Endodermal cell (in vitro differentiated cells): Measurements from ENCODE around the gene MOB4. TPM values are rescaled to one million over a fixed set of nuclear protein-coding genes. Genes with fewer than 3 reads are reported as not detected.

Experiments
- DNase-seq: peaks from one replicate; pipeline ENCODE4 v3.0.0-alpha.2; 2017
- H3K27ac ChIP-seq: 2 replicates; pipeline ENCODE4 v1.5.1; 2013; ENCODE audit warnings: mild to moderate bottlenecking, low read depth, low read length, moderate library complexity
- H3K27me3 ChIP-seq: 2 replicates; pipeline ENCODE4 v1.6.1; 2013; ENCODE audit warnings: mild to moderate bottlenecking, low read length, moderate library complexity; ENCODE audit not compliant: insufficient read depth, control insufficient read depth, poor library complexity, severe bottlenecking
- H3K36me3 ChIP-seq: 2 replicates; pipeline ENCODE4 v1.7.0; 2013; ENCODE audit warnings: mild to moderate bottlenecking, low read length, moderate library complexity; ENCODE audit not compliant: control insufficient read depth, insufficient read depth
- H3K4me1 ChIP-seq: one replicate; pipeline ENCODE4 v1.7.0; 2013; ENCODE audit warnings: low read length; ENCODE audit not compliant: control insufficient read depth, insufficient read depth
- H3K4me3 ChIP-seq: 2 replicates; pipeline ENCODE4 v1.5.1; 2013; ENCODE audit warnings: mild to moderate bottlenecking, low read length, moderate library complexity
- H3K9ac ChIP-seq: 2 replicates; pipeline ENCODE4 v1.6.1; 2013; ENCODE audit warnings: mild to moderate bottlenecking, low read length, moderate library complexity; ENCODE audit not compliant: poor library complexity, severe bottlenecking; ENCODE audit errors: extremely low read depth
- H3K9me3 ChIP-seq: 2 replicates; pipeline ENCODE4 v1.6.1; 2013; ENCODE audit warnings: mild to moderate bottlenecking, low read length, moderate library complexity; ENCODE audit not compliant: control insufficient read depth
- H3K27ac Mint-ChIP-seq: 2 replicates; pipeline ENCODE4 v1.8.0; 2020; ENCODE audit warnings: mixed read lengths
- H3K27me3 Mint-ChIP-seq: 2 replicates; pipeline ENCODE4 v1.8.0; 2021; ENCODE audit warnings: mild to moderate bottlenecking, mixed read lengths; ENCODE audit not compliant: insufficient read depth
- H3K36me3 Mint-ChIP-seq: 2 replicates; pipeline ENCODE4 v1.8.0; 2020; ENCODE audit warnings: low read depth, mixed read lengths
- H3K4me1 Mint-ChIP-seq: 2 replicates; pipeline ENCODE4 v1.8.0; 2020; ENCODE audit warnings: mixed read lengths
- H3K4me3 Mint-ChIP-seq: 2 replicates; pipeline ENCODE4 v1.8.0; 2020; ENCODE audit warnings: mild to moderate bottlenecking, moderate library complexity, mixed read lengths
- H3K9me3 Mint-ChIP-seq: 2 replicates; pipeline ENCODE4 v1.8.0; 2020; ENCODE audit warnings: mild to moderate bottlenecking, mixed read lengths
- CTCF ChIP-seq: fragments of 200-600 bp; sonication (generic); conservative IDR thresholded peaks from 2 replicates; pipeline ENCODE4 v1.5.0; 2021; ENCODE audit warnings: antibody characterized with exemption, mild to moderate bottlenecking
- WGBS, 2 experiments: methylation state at CpG; one replicate each; pipeline versions ENCODE4 v1.1.5 to v1.1.7; 2013; ENCODE audit warnings: missing lambda C conversion rate in 2 of 2, mixed read lengths in 1 of 2; ENCODE audit not compliant: insufficient coverage in 1 of 2, insufficient read length in 1 of 2; 5-methylcytosine and 5-hydroxymethylcytosine counted together
- total RNA-seq, 2 donors: library from RNA; stranded (reverse); fragmentation: NEBNext Ultra II Directional in 1 of 2; extraction: Animal tissue kit (Norgen Biotek cat#: 25700) in 1 of 2; gene quantifications; 2 replicates in 1 of 2; 3 replicates in 1 of 2; pipeline ENCODE4 v1.2.1, GENCODE V29; 2021

MOB4 gene
- total RNA-seq, 2 donors from 2014 or later = 37.0 to 42.5 TPM

DNA sequence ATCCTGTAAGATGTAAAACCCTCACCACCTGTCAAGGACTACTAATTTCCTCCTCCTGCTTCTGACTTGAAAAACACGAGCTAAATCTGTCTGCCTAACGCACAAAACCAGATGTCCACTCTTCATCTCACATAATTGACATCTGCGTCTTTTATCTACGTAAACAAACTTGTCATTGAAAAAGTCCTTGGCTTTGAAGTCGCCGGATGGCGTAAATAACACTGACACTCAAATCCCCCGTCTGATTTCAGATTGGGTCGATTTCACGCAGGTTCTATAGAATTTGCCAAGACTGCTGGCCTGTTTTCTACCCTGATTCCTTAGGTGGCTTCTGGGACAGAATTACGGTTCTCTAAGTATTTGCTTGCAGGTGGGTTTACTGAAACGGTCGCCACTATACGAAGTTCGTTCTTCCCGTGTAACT, 539 bp upstream of the MOB4 start:
- Histone ChIP-seq H3K9ac (peak overlapping the region; percentile 50), H3K4me1 (no peaks in the 10 kb centered on the region), H3K9me3 (no peaks in the 10 kb centered on the region), H3K36me3 (peaks cover 9% of the 10 kb centered on the region), H3K27me3 (no peaks in the 10 kb centered on the region), H3K27ac (peak overlapping the region; percentile 67), H3K4me3 (peak overlapping the region; percentile 93)
- H3K4me3 Mint-ChIP-seq = peak overlapping the region; percentile 84
- H3K36me3 Mint-ChIP-seq = peaks cover 18% of the 10 kb centered on the region
- no peaks in the 10 kb centered on the region for H3K27me3 Mint-ChIP-seq
- no peak for DNase-seq
- peak overlapping the region; percentile 97 for H3K27ac Mint-ChIP-seq
- TF ChIP-seq CTCF = no peak
- H3K4me1 Mint-ChIP-seq = peaks cover 23% of the 10 kb centered on the region
- WGBS, 2 experiments = 19 to 20% methylated on average over 16 of the region's 16 CpGs
- H3K9me3 Mint-ChIP-seq = peaks cover 9% of the 10 kb centered on the region

GRCh38 chr2:197516393-197516761, 511 bp downstream of the MOB4 start:
- Mint-ChIP-seq H3K4me3 (peak overlapping the region; percentile 84), H3K27ac (peak overlapping the region; percentile 79), H3K9me3 (peaks cover 18% of the 10 kb centered on the region), H3K36me3 (peaks cover 28% of the 10 kb centered on the region), H3K27me3 (no peaks in the 10 kb centered on the region), H3K4me1 (peaks cover 23% of the 10 kb centered on the region)
- peak overlapping the region; percentile 48 for H3K27ac ChIP-seq
- no peaks in the 10 kb centered on the region for H3K9me3 ChIP-seq
- TF ChIP-seq CTCF = no peak
- peak overlapping the region; percentile 93 for H3K4me3 ChIP-seq
- peaks cover 12% of the 10 kb centered on the region for H3K36me3 ChIP-seq
- peak overlapping the region; percentile 56 for H3K9ac ChIP-seq
- DNase-seq = no peak
- 0 to 5% methylated on average over 4 to 17 of the region's 17 CpGs for WGBS, 2 experiments
- H3K4me1 ChIP-seq = no peaks in the 10 kb centered on the region
- H3K27me3 ChIP-seq = no peaks in the 10 kb centered on the region

GRCh38 chr2:197517150-197517549, 1.3 kb downstream of the MOB4 start:
- Histone ChIP-seq H3K27me3 (no peaks in the 10 kb centered on the region), H3K9ac (no peak overlapping the region), H3K9me3 (no peaks in the 10 kb centered on the region), H3K4me3 (peak overlapping the region; percentile 93), H3K4me1 (no peaks in the 10 kb centered on the region), H3K27ac (no peak overlapping the region), H3K36me3 (peaks cover 12% of the 10 kb centered on the region)
- Mint-ChIP-seq H3K27me3 (no peaks in the 10 kb centered on the region), H3K4me1 (peaks cover 23% of the 10 kb centered on the region), H3K4me3 (peak overlapping the region; percentile 84), H3K27ac (no peak overlapping the region), H3K9me3 (peaks cover 25% of the 10 kb centered on the region), H3K36me3 (peaks cover 35% of the 10 kb centered on the region)
- no peak for TF ChIP-seq CTCF
- WGBS, 2 experiments = 85 to 100% methylated on average over 2 of the region's 2 CpGs
- no peak for DNase-seq
